GM12875 (cell line): ENCODE results near the gene FYB1.

Source experiments
- H3K4me3 ChIP-seq: one replicate; pipeline ENCODE4 v1.5.1; 2011; ENCODE audit warnings: low read depth, low read length, control low read depth
- TF ChIP-seq, protein P1 (sequence below): IDR thresholded peaks from 2 replicates; pipeline ENCODE4 v1.5.1; 2011; ENCODE audit warnings: low read depth, mild to moderate bottlenecking, control low read depth, inconsistent platforms, low read length, moderate library complexity, borderline replicate concordance; ENCODE audit not compliant: insufficient read depth

Gene FYB1

DNA sequence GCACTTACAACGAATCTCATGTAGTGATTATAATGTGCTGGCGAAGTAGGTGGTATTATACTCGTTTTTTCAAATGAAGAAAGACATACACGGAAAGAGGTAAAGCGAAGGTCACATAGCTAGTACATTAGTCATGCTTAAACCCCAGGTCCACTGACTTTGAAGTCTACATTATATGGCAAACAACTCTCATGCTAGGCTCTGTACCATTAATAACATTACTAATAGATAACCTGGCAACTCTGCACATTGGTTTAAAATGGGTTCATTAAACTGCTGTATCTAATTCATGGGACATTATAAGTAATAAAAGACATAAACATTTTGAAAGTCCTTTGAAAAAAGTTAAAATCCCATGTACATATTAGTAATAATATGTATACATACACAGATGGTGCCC, 21.2 kb downstream of the FYB1 start:
- TF ChIP-seq, protein P1, sequence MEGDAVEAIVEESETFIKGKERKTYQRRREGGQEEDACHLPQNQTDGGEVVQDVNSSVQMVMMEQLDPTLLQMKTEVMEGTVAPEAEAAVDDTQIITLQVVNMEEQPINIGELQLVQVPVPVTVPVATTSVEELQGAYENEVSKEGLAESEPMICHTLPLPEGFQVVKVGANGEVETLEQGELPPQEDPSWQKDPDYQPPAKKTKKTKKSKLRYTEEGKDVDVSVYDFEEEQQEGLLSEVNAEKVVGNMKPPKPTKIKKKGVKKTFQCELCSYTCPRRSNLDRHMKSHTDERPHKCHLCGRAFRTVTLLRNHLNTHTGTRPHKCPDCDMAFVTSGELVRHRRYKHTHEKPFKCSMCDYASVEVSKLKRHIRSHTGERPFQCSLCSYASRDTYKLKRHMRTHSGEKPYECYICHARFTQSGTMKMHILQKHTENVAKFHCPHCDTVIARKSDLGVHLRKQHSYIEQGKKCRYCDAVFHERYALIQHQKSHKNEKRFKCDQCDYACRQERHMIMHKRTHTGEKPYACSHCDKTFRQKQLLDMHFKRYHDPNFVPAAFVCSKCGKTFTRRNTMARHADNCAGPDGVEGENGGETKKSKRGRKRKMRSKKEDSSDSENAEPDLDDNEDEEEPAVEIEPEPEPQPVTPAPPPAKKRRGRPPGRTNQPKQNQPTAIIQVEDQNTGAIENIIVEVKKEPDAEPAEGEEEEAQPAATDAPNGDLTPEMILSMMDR = no peak
- H3K4me3 ChIP-seq = no peak overlapping the region

GRCh38 chr5:39197556-39197955, 21.8 kb downstream of the FYB1 start:
- H3K4me3 ChIP-seq = no peak overlapping the region
- TF ChIP-seq, protein P1 = no peak

DNA sequence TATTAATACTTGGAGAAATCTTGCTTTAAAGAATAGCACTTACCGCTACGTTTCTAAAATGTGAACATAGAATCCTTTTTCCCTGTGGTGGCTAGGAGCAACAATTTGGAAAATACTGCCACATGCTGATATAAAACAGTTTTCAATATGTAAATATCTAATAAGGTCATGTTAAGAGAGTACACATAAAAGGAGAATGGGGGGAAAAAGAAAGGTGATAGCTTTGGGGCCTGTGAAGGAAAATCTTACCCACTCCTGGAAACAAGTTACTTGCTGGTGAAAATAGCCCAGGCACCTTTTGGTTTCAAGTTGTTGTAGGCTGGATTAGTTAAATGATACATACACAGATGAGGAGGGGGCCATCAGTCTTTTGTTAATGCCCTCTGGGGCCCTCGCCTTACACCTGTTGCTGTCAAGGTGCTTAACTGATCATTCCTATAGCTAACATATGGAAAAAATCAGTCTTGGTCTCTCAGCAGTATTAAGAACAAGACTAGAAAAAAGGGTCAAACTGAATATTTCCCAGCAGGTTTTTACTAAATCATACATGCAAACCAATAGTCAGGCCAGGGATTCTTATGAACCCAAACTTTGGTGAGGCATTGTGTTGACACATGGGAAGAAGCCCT, 24.1 kb downstream of the FYB1 start:
- TF ChIP-seq, protein P1 = no peak
- H3K4me3 ChIP-seq = no peak overlapping the region

DNA sequence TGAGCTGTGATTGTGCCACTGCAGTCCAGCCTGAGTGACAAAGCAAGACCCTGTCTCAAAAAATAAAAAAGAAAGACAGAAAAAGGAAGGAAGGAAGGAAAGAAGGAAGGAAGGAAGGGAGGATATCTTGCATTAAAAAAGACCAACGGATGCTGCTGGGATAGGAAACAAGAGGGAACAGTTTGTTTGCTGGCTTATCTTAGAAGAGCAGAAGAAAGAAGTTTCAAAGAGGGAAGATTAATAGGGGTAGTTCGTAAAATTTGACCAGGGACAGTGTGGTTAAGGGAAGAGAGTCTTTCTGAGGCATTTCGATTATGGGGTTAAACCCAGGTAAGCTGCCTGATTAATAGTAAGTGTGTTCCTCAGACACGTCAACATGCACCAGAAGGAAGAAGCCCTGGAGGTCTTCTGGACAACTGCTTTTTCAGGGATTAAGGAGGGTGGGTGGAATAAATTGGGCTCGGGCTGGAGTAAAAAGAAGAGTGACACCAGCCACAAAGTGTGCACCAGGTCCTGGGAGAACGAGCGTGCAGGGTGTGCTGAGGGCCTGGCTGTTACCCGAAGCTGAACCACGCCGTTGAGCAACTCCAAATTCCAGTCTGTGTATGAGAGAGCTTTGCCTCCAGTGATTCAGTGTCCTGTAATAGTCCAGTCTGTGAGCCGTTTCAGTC, 24.8 kb downstream of the FYB1 start:
- no peak overlapping the region for H3K4me3 ChIP-seq
- TF ChIP-seq, protein P1 = no peak

DNA sequence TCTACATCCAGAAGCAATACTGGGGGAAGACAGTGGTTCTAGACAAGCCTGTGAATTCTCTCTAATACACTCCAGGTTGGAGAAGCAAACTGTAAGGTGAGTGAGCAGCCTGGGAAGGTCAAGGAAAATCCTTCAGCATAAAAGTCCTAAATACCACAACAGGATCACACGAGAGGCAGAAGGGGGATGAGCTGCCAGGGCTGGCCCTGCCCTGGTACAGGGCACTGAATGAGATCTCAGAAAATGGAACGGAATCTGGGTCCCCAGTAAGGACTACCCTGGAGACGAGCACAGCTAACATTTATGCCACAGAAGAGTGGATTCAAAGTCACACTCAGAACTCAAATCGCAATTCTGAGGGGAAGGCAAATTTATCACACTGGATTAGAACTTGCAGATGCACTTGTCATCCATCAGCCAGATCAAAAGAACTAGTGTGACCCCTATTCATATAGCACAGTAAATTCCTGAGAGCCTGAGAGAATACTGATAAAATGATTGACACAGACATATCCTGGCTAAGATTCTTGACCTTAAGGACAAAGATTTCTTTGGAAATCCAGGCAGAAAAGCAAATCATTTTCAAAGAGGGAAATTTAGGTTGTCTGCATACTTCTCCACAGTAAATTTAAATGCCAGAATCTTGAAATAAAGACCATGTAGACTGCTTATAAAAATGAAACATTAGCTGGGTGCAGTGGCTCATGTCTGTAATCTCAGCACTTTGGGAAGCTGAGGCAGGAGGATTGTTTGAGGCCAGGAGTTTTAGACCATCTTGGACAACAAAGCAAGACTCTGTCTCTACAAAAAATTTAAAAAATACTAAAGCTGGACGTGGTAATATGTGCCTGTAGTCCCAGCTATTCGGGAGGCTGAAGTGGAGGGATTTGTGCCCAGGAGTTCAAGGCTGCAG, 25.6 kb downstream of the FYB1 start:
- TF ChIP-seq, protein P1 = no peak
- no peak overlapping the region for H3K4me3 ChIP-seq

GRCh38 chr5:39192450-39193160, 26.8 kb downstream of the FYB1 start:
- no peak overlapping the region for H3K4me3 ChIP-seq
- TF ChIP-seq, protein P1 = no peak
